DOHH2 (cell line): ENCODE measurements around the gene KIF2C.

Experiments
- H3F3A ChIP-seq: fragments of 200-600 bp; sonication (generic), shearing (Covaris generic); 2 replicates; pipeline ENCODE4 v1.6.0; 2016; ENCODE audit warnings: antibody characterized with exemption, mild to moderate bottlenecking; ENCODE audit not compliant: control insufficient read depth, insufficient read depth
- H3K27ac ChIP-seq: fragments of 200-600 bp; sonication (generic); 2 replicates; pipeline ENCODE4 v1.5.1; 2014; ENCODE audit warnings: low read depth, mild to moderate bottlenecking, low read length, moderate library complexity
- H3K27me3 ChIP-seq: fragments of 200-600 bp; sonication (generic); 2 replicates; pipeline ENCODE4 v1.6.1; 2014; ENCODE audit warnings: mild to moderate bottlenecking, low read length, mixed read lengths; ENCODE audit not compliant: control insufficient read depth
- H3K36me3 ChIP-seq: fragments of 200-600 bp; sonication (generic); 2 replicates; pipeline ENCODE4 v1.6.1; 2014; ENCODE audit warnings: mild to moderate bottlenecking, low read length, moderate library complexity, mixed read lengths; ENCODE audit not compliant: control insufficient read depth
- H3K4me1 ChIP-seq: fragments of 200-600 bp; sonication (generic); 2 replicates; pipeline ENCODE4 v1.6.1; 2014; ENCODE audit warnings: mild to moderate bottlenecking, low read length, mixed read lengths; ENCODE audit not compliant: control insufficient read depth
- H3K4me2 ChIP-seq: fragments of 200-600 bp; sonication (generic); 2 replicates; pipeline ENCODE4 v1.6.0; 2014; ENCODE audit warnings: mild to moderate bottlenecking, low read length, moderate library complexity
- H3K4me3 ChIP-seq: fragments of 200-600 bp; sonication (generic); 2 replicates; pipeline ENCODE4 v1.5.1; 2014; ENCODE audit warnings: mild to moderate bottlenecking, low read length, mixed read lengths
- H3K79me2 ChIP-seq: fragments of 200-600 bp; sonication (generic); 2 replicates; pipeline ENCODE4 v1.6.1; 2014; ENCODE audit warnings: mild to moderate bottlenecking, low read length, mixed read lengths; ENCODE audit not compliant: control insufficient read depth
- H3K9me2 ChIP-seq: fragments of 200-600 bp; sonication (generic); replicated peaks from 2 replicates; pipeline ENCODE4 v1.6.1; 2014; ENCODE audit warnings: mild to moderate bottlenecking, low read length, mixed read lengths; ENCODE audit not compliant: control insufficient read depth
- H3K9me3 ChIP-seq: fragments of 200-600 bp; sonication (generic); 2 replicates; pipeline ENCODE4 v1.6.1; 2014; ENCODE audit warnings: antibody characterized with exemption, low read length, mixed read lengths; ENCODE audit not compliant: control insufficient read depth, insufficient read depth
- H4K20me1 ChIP-seq: fragments of 200-600 bp; sonication (generic); 2 replicates; pipeline ENCODE4 v1.6.0; 2014; ENCODE audit warnings: low read depth, mild to moderate bottlenecking, antibody characterized with exemption, low read length, moderate library complexity; ENCODE audit not compliant: control insufficient read depth, insufficient read depth
- CTCF ChIP-seq: fragments of 200-600 bp; sonication (generic); IDR thresholded peaks from one replicate; pipeline ENCODE4 v1.5.1; 2014; ENCODE audit warnings: antibody characterized with exemption, mild to moderate bottlenecking, low read depth, low read length; ENCODE audit not compliant: poor library complexity, severe bottlenecking
- EZH2phosphoT487 ChIP-seq: fragments of 200-600 bp; sonication (generic); IDR thresholded peaks from 2 replicates; pipeline ENCODE4 v1.6.1; 2017; ENCODE audit warnings: borderline replicate concordance, mild to moderate bottlenecking, antibody characterized with exemption, low read length, moderate library complexity, mixed read lengths

The KIF2C gene

GRCh38 chr1:44707112-44707881 lies 32.3 kb upstream of the KIF2C start:
- H3K4me2 ChIP-seq = peak overlapping the region; percentile 61
- TF ChIP-seq CTCF (no peak), EZH2phosphoT487 (no peak)
- no peaks in the 10 kb centered on the region for H3K36me3 ChIP-seq
- peaks cover 36% of the 10 kb centered on the region for H3K4me1 ChIP-seq
- H3K4me3 ChIP-seq = no peak overlapping the region
- H3K27ac ChIP-seq = no peak overlapping the region
- H3K79me2 ChIP-seq = no peaks in the 10 kb centered on the region
- no peaks in the 10 kb centered on the region for H3K9me2 ChIP-seq
- H4K20me1 ChIP-seq = no peaks in the 10 kb centered on the region
- H3F3A ChIP-seq = peaks cover 19% of the 10 kb centered on the region
- no peaks in the 10 kb centered on the region for H3K27me3 ChIP-seq
- H3K9me3 ChIP-seq = no peaks in the 10 kb centered on the region

- peaks cover 28% of the 10 kb centered on the region for H3F3A ChIP-seq
- H3K27me3 ChIP-seq = no peaks in the 10 kb centered on the region
- no peaks in the 10 kb centered on the region for H3K9me2 ChIP-seq
- H3K4me1 ChIP-seq = peaks cover 45% of the 10 kb centered on the region
- no peaks in the 10 kb centered on the region for H3K9me3 ChIP-seq
- H3K4me2 ChIP-seq = peak overlapping the region; percentile 61
- no peak for TF ChIP-seq EZH2phosphoT487
- TF ChIP-seq CTCF = peak; percentile 77
- H3K79me2 ChIP-seq = no peaks in the 10 kb centered on the region
- H3K4me3 ChIP-seq = peak overlapping the region; percentile 57
- no peaks in the 10 kb centered on the region for H3K36me3 ChIP-seq
- H4K20me1 ChIP-seq = no peaks in the 10 kb centered on the region
- H3K27ac ChIP-seq = peak overlapping the region; percentile 15; the same call in 1 of the 2 replicates
Observed at GRCh38 chr1:44707959-44708831, 31.4 kb upstream of the KIF2C start.

- Histone ChIP-seq H3K4me2 (peak overlapping the region; percentile 76), H3K9me2 (no peaks in the 10 kb centered on the region), H4K20me1 (no peaks in the 10 kb centered on the region), H3K9me3 (no peaks in the 10 kb centered on the region), H3K79me2 (no peaks in the 10 kb centered on the region), H3K27me3 (no peaks in the 10 kb centered on the region), H3K27ac (peak overlapping the region; percentile 99), H3F3A (peaks cover 44% of the 10 kb centered on the region), H3K4me1 (peaks cover 79% of the 10 kb centered on the region), H3K4me3 (peak overlapping the region; percentile 50), H3K36me3 (no peaks in the 10 kb centered on the region)
- TF ChIP-seq CTCF (no peak), EZH2phosphoT487 (no peak)
Observed at GRCh38 chr1:44713321-44713781, 26.3 kb upstream of the KIF2C start.
